Stimulated activated CD8-positive, alpha-beta memory T cell treated with anti-CD3 and anti-CD28 coated beads, Interleukin-2, amount 100 ng/mL, for 48 hours (primary cell): ENCODE results near the gene STK17A.
"Not testable (repeated sequence)": the region's sequence is repeated elsewhere in the genome, so short reads cannot be mapped to it uniquely, and the experiment has no call there.

Experiments
- DNase-seq, 2 donors: peaks; one replicate each; pipeline ENCODE4 v3.0.0-alpha.2; 2020; ENCODE audit warnings: low read depth in 2 of 2

The STK17A gene

DNA sequence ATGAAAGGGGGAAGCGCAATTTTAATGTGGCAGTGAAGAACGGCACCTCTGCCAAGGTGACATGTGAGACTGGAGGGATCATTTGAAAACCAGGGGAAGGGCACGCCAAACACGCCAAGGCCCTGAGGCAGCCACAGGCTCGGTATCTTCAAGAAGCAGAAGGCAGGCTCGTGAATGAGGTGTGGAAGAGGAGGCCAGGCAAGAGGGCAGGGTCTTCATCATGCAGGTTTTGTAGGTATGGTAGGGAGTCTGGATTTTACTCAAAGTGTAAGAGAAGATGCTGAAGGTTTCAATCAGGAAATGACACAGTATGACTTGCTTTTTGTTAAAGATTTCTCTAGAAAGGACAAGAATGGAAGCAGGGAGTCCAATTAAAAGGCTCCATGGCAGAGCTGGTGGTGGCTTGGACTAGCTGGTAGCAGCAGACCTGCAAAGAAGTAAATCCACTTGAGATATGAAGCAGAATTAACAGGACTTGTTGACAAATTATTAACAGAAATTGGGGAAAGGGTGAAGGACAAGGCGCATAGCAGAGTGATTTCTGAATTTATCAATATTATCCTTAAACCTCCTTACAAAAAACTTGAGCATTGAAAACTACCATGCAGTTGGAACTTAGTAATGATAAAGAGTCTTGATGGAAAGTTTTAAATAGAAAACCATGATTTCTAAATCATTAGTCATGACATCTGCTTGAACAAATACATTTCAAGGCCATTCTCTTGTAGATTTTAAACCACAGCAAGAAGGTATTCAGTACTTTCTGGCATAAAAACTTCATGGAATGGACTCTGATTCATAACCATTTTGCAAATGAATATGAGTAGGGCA lies 76.0 kb downstream of the STK17A start:
- no peak for DNase-seq

DNA sequence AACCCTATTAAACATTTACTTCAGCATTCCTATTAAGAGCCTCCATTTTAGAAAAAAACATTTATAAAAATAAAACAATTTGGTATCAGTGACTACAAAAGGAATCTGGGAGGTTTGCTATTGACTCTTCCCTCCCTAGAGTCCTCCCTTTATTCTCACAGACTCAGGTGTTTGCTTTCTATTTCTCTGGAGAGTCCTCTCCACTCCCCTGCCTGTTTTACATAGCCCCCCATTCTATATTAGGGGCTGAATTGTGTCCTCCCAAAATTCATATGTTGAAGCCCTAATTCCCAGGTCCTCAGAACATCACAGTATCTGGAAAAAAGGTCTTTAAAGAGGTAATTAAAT lies 76.6 kb downstream of the STK17A start:
- no peak for DNase-seq

DNA sequence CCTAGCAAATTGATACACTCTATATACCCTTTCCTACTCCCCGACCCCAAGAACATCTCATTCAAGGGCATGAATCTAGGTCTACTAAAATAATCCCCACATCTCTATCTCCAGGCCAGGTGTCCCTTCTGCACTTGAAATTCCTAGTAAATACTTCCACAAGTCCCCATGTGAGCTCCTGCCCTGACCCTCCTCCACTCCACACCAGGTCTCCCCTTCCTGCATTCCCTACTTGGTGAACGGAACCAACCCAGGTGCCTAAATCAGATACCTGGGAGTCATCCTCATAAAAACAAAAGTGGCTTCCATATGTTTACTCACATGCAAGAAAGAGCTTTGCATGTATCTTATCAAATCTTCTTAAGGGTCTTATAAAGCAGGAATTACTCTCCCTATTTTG lies 77.2 kb downstream of the STK17A start:
- DNase-seq = no peak

DNA sequence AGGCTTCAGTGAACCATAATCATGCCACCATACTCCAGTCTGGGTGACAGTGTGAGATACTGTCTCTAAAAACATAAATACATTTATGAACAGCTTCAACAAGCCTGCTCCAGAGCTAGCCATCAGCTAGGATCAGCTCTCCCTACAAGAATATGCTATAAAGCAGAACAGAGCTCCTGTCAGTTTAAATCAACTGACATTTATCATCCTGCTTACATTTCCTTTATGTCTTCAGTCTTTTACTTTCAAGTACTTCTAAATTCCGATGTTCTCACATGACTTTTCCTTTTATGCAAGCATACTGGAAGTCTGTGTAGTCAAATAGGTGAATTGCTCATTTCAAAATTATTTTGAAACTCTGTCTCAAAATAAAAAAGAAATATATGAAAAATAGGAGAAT lies 81.8 kb downstream of the STK17A start:
- no peak for DNase-seq

DNA sequence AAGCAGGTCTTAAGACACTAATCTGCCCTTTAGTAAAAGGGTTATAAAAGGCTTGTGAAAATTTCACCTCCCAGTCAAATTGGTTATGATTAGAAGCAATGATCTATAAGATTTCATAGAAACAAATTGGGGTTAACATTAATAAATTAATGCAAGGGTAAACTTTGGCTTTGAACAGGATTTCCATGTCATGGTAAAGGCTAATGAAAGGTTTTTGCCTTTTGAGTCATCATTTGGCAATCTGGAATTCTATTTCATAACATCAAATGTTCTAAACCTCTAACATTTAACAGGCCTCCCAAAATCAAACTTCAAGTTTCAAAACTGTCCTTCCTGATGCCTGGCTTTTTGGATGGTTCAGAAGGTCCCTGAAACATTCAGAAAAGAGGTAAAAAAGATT lies 84.0 kb downstream of the STK17A start:
- DNase-seq = no peak

DNA sequence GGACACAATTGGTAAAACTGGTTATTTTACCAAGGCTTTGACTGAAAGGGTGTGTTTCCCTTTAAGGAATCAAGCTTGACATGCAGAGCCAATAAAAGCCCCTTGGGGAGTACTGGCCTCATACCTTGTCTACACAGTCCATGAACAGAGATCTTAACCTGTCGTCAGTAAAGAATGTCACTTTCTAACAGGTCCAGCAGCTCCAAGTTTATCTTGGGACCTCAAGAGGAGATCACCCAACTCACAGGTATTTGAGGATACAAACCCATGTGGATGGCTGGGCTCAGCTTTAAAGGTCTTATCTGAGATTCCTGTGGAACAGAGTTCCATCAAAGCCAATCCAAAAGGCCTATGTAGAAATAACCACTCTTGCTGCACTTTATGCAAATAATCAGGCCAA lies 85.1 kb downstream of the STK17A start:
- no peak for DNase-seq

DNA sequence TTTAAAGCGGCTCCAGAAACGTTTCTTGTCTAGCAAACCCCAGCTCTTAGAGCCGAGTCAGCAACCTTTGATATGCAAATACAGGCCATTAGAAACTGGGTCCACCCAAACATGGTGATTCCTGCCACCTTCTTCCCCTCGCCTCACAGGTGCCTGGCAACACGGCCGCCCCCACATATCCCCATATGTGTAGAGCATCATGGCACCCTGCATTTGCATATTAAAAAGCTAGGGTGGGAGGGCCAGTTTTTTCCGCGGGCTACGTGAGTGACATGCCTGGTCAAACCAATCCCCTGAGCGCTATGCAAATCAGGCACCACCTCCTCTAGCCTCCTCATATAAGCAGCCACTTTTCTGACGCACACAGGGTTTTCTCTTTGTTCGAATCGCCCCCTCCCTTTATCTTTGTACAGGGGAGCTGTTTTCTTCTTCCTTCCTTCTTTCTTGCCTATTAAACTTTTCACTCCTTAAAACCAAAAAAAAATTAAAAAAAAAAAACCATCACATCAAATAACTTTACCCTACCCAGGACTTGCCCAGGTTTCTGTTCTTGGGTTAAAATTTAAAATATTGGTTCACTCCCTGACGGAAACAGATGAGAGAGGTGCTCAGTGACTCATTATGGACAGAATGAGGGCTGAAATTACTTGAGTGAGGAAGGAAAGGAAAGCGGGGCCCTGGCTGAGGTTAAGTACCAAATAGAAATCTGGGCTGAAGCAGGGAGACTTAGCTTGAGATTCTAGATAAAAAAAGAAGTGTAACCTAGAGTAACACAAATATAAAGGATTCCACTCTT lies 86.6 kb downstream of the STK17A start:
- peak; percentile 59 to 62 for DNase-seq

DNA sequence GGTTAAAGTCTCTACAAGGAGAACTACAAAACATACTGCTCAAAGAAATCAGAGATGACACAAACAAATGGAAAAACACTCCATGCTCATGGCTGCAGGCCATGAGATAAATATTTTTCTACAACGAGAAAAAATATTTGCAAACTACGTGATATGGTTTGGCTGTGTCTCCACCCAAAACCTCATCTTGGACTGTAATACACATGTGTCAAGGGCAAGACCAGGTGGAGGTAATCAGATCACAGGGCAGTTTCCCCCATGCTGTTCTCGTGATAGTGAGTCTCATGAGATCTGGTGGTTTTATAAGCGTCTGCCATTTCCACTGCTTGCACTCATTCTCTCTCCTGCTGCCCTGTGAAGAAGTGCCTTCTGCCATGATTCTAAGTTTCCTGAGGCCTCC lies 88.6 kb downstream of the STK17A start:
- no peak for DNase-seq

DNA sequence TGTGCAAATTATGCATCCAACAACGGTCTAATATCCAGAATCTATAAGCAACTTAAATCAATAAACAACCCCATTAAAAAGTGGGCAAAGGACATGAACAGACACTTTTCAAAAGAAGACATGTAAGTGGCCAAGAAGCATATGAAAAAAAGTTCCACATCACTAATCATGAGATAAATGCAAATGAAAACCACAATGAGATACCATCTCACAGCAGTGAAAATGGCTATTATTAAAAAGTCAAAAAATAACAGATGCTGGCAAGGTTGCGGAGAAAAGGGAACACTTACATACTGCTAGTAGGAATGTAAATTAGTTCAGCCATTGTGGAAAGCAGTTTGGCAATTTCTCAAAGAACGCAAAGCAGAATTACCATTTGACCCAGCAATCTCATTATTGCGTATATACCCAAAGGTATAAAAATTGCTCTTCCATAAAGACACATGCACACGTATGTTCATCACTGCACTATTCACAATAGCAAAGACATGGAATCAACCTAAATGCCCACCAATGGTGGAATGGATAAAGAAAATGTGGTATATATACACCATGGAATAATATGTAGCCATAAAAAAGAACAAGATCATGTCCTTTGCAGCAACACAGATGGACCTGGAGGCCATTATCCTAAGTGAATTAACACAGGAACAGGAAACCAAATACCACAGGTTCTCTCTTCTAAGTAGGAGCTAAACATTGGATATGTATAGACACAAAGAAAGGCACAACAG lies 90.5 kb downstream of the STK17A start:
- not testable (repeated sequence) for DNase-seq

DNA sequence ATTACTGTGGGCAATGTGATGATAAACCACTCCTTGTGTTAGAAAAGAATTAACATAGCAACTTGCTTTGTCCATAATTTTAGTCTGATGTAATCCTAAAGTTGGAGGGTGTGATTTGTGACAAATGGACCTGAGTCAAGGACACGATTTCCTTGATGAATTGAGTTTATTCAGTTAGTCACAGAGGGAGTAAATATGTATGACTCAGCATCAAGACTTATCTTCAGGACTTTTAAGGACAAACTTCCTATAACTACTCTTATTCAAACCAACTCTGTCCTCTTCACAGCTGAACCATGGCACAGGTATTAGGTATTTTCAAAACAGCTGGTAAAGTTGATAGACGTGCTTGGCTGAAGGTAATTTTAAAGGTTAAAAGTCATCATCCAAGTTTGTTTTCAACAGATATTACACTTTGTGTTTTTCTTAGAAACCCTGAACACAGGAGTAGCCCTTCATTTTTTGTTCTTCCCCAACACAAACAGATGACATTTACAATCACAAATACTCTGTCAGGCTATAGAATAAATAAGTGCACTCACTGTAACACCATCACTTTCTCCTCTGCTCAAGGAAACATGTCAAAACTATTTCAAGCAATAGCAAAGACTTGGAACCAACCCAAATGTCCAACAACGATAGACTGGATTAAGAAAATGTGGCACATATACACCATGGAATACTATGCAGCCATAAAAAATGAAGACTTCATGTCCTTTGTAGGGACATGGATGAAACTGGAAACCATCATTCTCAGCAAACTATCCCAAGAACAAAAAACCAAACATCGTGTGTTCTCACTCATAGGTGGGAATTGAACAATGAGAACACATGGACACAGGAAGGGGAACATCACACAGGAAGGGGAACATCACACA lies 91.9 kb downstream of the STK17A start:
- DNase-seq = no peak
